SK-N-SH treated with all-trans-retinoic acid at 6 μM for 48 hours (cell line): ENCODE measurements around the gene ZNF664.

ENCODE experiments used
- ARNTL ChIP-seq: fragments of 450-650 bp; formaldehyde crosslinking; IDR thresholded peaks from 2 replicates; pipeline ENCODE4 v1.5.0; 2020; ENCODE audit warnings: low read depth, mild to moderate bottlenecking, moderate library complexity, borderline replicate concordance
- ISL1 ChIP-seq: fragments of 250-450 bp; sonication (Bioruptor Pico); IDR thresholded peaks from 2 replicates; pipeline ENCODE4 v2.1.2; 2022; ENCODE audit warnings: mild to moderate bottlenecking, moderate library complexity
- TF ChIP-seq, protein P1 (sequence below): fragments of 250-450 bp; sonication (Bioruptor Pico); IDR thresholded peaks from 2 replicates; pipeline ENCODE4 v1.8.0; 2020; ENCODE audit warnings: mild to moderate bottlenecking, moderate library complexity, borderline replicate concordance
- TF ChIP-seq, protein P2 (sequence below): fragments of 250-450 bp; sonication (Bioruptor Pico); IDR thresholded peaks from 2 replicates; pipeline ENCODE4 v1.5.1; 2021; ENCODE audit warnings: mild to moderate bottlenecking, moderate library complexity

DNA sequence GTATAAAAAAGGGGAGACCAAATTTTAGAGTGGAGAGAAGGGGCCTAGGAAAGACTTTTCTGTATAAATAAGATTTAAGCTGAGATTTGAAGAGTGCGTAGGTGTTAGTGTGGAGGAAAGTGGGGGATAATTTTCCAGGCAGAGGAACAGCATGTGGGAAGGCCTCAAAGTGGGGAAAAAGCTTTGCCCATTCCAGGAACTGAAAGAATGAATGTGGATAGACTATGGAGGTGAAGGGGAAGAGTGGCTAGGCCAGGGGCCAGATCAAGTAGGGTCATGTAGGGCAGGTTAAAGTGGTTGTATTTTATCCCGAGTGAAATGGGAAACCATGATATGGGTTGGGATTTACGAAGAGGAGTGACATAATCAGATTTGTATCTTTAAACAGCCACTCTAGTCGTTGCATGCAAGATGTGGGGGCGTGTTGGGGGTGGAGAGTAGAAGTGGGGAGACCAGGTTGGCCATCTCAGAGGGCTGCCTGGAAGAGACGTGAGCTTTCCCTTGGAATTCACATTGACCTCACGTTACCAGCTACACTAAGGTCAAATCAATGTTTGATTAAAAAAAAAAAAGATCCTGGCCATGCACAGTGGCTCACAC lies 3.3 kb downstream of the ZNF664 start:
- TF ChIP-seq, protein P1, sequence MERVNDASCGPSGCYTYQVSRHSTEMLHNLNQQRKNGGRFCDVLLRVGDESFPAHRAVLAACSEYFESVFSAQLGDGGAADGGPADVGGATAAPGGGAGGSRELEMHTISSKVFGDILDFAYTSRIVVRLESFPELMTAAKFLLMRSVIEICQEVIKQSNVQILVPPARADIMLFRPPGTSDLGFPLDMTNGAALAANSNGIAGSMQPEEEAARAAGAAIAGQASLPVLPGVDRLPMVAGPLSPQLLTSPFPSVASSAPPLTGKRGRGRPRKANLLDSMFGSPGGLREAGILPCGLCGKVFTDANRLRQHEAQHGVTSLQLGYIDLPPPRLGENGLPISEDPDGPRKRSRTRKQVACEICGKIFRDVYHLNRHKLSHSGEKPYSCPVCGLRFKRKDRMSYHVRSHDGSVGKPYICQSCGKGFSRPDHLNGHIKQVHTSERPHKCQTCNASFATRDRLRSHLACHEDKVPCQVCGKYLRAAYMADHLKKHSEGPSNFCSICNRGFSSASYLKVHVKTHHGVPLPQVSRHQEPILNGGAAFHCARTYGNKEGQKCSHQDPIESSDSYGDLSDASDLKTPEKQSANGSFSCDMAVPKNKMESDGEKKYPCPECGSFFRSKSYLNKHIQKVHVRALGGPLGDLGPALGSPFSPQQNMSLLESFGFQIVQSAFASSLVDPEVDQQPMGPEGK (CRISPR knock-in tag): no peak
- TF ChIP-seq, protein P2, sequence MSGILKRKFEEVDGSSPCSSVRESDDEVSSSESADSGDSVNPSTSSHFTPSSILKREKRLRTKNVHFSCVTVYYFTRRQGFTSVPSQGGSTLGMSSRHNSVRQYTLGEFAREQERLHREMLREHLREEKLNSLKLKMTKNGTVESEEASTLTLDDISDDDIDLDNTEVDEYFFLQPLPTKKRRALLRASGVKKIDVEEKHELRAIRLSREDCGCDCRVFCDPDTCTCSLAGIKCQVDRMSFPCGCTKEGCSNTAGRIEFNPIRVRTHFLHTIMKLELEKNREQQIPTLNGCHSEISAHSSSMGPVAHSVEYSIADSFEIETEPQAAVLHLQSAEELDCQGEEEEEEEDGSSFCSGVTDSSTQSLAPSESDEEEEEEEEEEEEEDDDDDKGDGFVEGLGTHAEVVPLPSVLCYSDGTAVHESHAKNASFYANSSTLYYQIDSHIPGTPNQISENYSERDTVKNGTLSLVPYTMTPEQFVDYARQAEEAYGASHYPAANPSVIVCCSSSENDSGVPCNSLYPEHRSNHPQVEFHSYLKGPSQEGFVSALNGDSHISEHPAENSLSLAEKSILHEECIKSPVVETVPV (CRISPR knock-in tag): no peak
- no peak for TF ChIP-seq ISL1 (CRISPR knock-in tag)
- no peak for TF ChIP-seq ARNTL (CRISPR knock-in tag)
